Brain microvascular endothelial cell (primary cell): Measurements from ENCODE around the gene ALK.

Source experiments
- DNase-seq: peaks from one replicate; pipeline ENCODE4 v3.0.0-alpha.2; 2020
- H3K27ac ChIP-seq: fragments of 250-450 bp; sonication (Bioruptor Pico); 2 replicates; pipeline ENCODE4 v1.5.1; 2020; ENCODE audit warnings: mild to moderate bottlenecking, moderate library complexity
- H3K27me3 ChIP-seq: fragments of 250-450 bp; sonication (Bioruptor Pico); replicated peaks from 2 replicates; pipeline ENCODE4 v1.5.1; 2020; ENCODE audit warnings: mild to moderate bottlenecking
- H3K36me3 ChIP-seq: fragments of 250-450 bp; sonication (Bioruptor Pico); replicated peaks from 2 replicates; pipeline ENCODE4 v1.5.1; 2020; ENCODE audit warnings: mild to moderate bottlenecking
- H3K4me3 ChIP-seq: 2 replicates; pipeline ENCODE4 v1.5.1; 2011; ENCODE audit warnings: low read depth, mild to moderate bottlenecking, control low read depth, low read length, moderate library complexity
- in situ Hi-C: cut with HindIII; loops from 2 replicates; pipeline ENCODE4 v1.10.0; 2017; ENCODE audit warnings: low sequenced_read_pairs, low pct_ligation_motif_present
- TF ChIP-seq, protein P1 (sequence below): IDR thresholded peaks from 2 replicates; pipeline ENCODE4 v1.5.1; 2011; ENCODE audit warnings: low read depth, mild to moderate bottlenecking, moderate library complexity, low read length, control low read depth, inconsistent platforms; ENCODE audit errors: missing control alignments

Gene ALK

DNA sequence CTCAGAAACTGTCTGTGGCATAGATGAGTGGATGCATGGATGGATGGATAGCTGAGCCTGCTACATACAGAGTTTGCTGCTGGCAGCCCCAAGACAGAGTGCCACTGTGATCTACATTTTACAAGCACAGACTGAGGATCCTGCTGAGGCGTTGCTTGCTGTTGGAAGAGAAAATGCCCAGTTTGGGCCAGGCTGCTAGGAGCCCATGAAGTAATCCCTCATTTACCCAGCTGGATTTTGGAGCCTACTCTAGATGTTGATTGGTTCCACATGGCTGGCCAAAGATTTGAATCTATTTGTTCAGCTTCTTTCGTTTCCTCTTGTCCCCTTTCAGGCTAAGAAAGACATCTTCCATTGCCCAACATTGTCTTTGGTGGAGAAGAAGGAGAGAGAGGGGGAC, 544.8 kb downstream of the ALK start:
- in situ Hi-C loops = no loop called here
- TF ChIP-seq, protein P1, sequence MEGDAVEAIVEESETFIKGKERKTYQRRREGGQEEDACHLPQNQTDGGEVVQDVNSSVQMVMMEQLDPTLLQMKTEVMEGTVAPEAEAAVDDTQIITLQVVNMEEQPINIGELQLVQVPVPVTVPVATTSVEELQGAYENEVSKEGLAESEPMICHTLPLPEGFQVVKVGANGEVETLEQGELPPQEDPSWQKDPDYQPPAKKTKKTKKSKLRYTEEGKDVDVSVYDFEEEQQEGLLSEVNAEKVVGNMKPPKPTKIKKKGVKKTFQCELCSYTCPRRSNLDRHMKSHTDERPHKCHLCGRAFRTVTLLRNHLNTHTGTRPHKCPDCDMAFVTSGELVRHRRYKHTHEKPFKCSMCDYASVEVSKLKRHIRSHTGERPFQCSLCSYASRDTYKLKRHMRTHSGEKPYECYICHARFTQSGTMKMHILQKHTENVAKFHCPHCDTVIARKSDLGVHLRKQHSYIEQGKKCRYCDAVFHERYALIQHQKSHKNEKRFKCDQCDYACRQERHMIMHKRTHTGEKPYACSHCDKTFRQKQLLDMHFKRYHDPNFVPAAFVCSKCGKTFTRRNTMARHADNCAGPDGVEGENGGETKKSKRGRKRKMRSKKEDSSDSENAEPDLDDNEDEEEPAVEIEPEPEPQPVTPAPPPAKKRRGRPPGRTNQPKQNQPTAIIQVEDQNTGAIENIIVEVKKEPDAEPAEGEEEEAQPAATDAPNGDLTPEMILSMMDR = no peak
- Histone ChIP-seq H3K27me3 (no peaks in the 10 kb centered on the region), H3K27ac (no peak overlapping the region), H3K4me3 (no peak overlapping the region), H3K36me3 (no peaks in the 10 kb centered on the region)
- DNase-seq = no peak

GRCh38 chr2:29375843-29376242, 545.5 kb downstream of the ALK start:
- Histone ChIP-seq H3K27ac (no peak overlapping the region), H3K36me3 (no peaks in the 10 kb centered on the region), H3K4me3 (no peak overlapping the region), H3K27me3 (no peaks in the 10 kb centered on the region)
- no peak for DNase-seq
- in situ Hi-C loops = no loop called here
- TF ChIP-seq, protein P1 = no peak

DNA sequence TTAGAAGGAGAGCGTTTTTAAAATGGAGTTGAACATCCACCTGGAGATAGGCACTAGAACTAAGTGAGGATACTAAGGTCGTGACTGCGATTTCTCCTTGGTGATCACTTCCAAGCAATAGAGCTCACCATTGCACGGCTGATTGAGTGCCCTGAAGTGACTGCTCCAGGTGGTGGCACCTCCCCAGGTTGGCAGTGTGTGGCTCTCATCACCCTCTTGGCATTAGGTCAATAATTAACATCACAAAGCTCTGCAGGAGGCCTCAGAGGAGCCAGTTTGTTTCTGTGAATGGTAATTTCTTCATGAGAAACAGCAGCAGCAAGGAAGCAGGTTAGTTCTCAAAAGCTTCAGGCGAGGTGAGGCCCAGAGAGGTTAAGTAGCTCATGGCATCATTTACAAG, 546.6 kb downstream of the ALK start:
- Histone ChIP-seq H3K27ac (no peak overlapping the region), H3K27me3 (no peaks in the 10 kb centered on the region), H3K36me3 (no peaks in the 10 kb centered on the region), H3K4me3 (no peak overlapping the region)
- no peak for DNase-seq
- in situ Hi-C loops = no loop called here
- TF ChIP-seq, protein P1 = no peak

DNA sequence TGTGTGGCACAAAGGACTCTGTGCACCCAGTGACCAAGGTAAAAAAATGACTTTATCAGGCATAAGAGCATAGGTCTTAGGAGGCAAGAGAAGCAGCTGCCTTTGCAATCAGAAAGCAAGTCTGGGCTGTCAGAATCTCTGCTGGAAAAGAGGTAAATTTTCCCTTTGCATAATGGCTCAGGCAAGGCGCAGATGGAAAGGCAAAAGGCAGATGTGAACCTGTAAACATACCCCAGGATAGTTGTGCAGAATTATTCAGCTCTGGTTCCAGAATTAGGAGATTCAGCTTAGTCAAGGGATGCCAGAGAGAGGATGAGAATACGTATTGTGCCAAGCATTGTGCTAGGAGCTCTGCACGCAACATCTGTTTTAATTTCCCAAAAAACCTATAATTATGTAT, 547.5 kb downstream of the ALK start:
- no peak for DNase-seq
- Histone ChIP-seq H3K27me3 (no peaks in the 10 kb centered on the region), H3K4me3 (no peak overlapping the region), H3K36me3 (no peaks in the 10 kb centered on the region), H3K27ac (no peak overlapping the region)
- in situ Hi-C loops = no loop called here
- TF ChIP-seq, protein P1 = no peak

DNA sequence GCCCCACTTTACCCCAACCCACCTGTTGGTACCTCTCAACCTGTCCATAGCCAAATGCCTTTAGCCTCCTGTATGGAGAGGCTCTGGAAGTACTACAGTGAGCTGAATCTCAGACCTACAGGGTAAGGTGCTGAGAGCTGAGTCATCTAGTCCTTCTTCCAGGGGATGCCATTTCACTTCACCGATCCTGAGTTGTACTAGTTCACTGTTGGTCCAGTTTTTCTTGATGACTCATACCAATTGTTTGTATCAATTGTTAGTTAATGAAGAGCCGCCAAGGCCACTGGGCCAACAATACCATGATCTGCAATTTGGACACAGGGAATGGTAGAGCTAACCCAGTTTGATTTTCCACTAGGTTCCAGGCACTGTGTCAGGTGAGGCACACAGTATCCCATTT, 549.2 kb downstream of the ALK start:
- in situ Hi-C loops = no loop called here
- no peak for DNase-seq
- TF ChIP-seq, protein P1 = no peak

DNA sequence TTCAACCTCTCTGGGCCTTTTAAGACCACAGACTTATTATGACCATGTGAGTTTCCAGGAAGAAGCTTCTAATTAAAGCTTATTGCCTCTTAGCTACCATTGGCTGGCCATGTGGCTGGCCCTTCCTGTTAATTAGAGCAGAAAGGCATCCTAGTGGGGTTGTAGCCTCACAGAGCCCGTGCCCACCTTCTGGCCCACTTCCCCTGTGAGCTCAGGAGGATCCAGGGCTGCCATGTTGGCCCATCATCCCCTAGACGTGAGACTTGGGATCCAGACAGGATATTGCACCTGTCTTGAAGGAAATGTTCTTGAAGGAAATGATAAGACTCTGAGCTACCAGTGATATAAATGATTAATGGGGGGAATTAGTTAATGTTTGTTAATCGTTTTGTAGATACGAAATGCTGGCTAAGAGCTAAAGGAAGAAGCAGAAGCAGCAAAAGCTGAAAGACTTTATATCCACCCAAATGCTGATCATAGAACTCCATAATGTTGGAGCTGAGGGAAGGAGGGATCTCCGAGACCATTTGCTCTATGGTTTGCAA, 550.7 kb downstream of the ALK start:
- no peaks in the 10 kb centered on the region for H3K36me3 ChIP-seq
- no peaks in the 10 kb centered on the region for H3K27me3 ChIP-seq
- DNase-seq = no peak
- H3K4me3 ChIP-seq = no peak overlapping the region
- in situ Hi-C loops = no loop called here
- TF ChIP-seq, protein P1 = no peak
- no peak overlapping the region for H3K27ac ChIP-seq

More for the DNA sequence above, 549.2 kb downstream of the ALK start:
- Histone ChIP-seq H3K4me3 (no peak overlapping the region), H3K27ac (no peak overlapping the region), H3K36me3 (no peaks in the 10 kb centered on the region), H3K27me3 (no peaks in the 10 kb centered on the region)
